HUES64 (cell line): Measurements from ENCODE around the gene BDH1.
A peak's percentile ranks its signal among the peaks of the same experiment; 100 is the strongest.

Experiments used
- H3K27ac ChIP-seq: 2 replicates; pipeline ENCODE4 v1.7.0; 2013; ENCODE audit warnings: low read depth, low read length, inconsistent platforms
- H3K27me3 ChIP-seq: 2 replicates; pipeline ENCODE4 v1.6.1; 2013; ENCODE audit warnings: mild to moderate bottlenecking, low read length; ENCODE audit not compliant: insufficient read depth
- H3K36me3 ChIP-seq: 2 replicates; pipeline ENCODE4 v1.6.1; 2013; ENCODE audit warnings: mild to moderate bottlenecking, low read length; ENCODE audit not compliant: insufficient read depth
- H3K4me1 ChIP-seq: 2 replicates; pipeline ENCODE4 v1.6.1; 2013; ENCODE audit warnings: mild to moderate bottlenecking, low read length, moderate library complexity; ENCODE audit not compliant: insufficient read depth
- H3K4me3 ChIP-seq: 2 replicates; pipeline ENCODE4 v1.5.1; 2013; ENCODE audit warnings: mild to moderate bottlenecking, low read length, moderate library complexity
- H3K9ac ChIP-seq: 2 replicates; pipeline ENCODE4 v1.6.1; 2013; ENCODE audit warnings: mild to moderate bottlenecking, low read depth, low read length
- H3K9me3 ChIP-seq: 2 replicates; pipeline ENCODE4 v1.6.1; 2013; ENCODE audit warnings: low read depth, low read length; ENCODE audit not compliant: insufficient read depth
- WGBS: fragments of 150-250, 120-280 bp; methylation state at CpG from one replicate; pipeline ENCODE4 v1.1.7; 2013; ENCODE audit warnings: missing lambda C conversion rate; 5-methylcytosine and 5-hydroxymethylcytosine counted together

The BDH1 gene

GRCh38 chr3:197564097-197564843, 8.5 kb upstream of the BDH1 start:
- 77% methylated on average over 1 of the region's 1 CpG for WGBS

GRCh38 chr3:197562398-197563251, 6.9 kb upstream of the BDH1 start:
- H3K27ac ChIP-seq = no peak overlapping the region
- peaks cover 7% of the 10 kb centered on the region for H3K4me1 ChIP-seq
- no peaks in the 10 kb centered on the region for H3K36me3 ChIP-seq
- H3K27me3 ChIP-seq = no peaks in the 10 kb centered on the region
- no peak overlapping the region for H3K4me3 ChIP-seq
- 95% methylated on average over 6 of the region's 6 CpGs for WGBS
- peaks cover 45% of the 10 kb centered on the region for H3K9me3 ChIP-seq
- no peak overlapping the region for H3K9ac ChIP-seq

More at GRCh38 chr3:197564097-197564843, 8.5 kb upstream of the BDH1 start:
- Histone ChIP-seq H3K27me3 (no peaks in the 10 kb centered on the region), H3K9ac (no peak overlapping the region), H3K4me1 (peaks cover 17% of the 10 kb centered on the region), H3K4me3 (no peak overlapping the region), H3K27ac (no peak overlapping the region), H3K36me3 (no peaks in the 10 kb centered on the region), H3K9me3 (peaks cover 45% of the 10 kb centered on the region)

- WGBS = 97% methylated on average over 4 of the region's 5 CpGs
- Histone ChIP-seq H3K9ac (no peak overlapping the region), H3K27me3 (peaks cover 5% of the 10 kb centered on the region; the same call in 1 of the 2 replicates), H3K9me3 (peaks cover 45% of the 10 kb centered on the region), H3K4me3 (no peak overlapping the region), H3K27ac (no peak overlapping the region), H3K4me1 (peaks cover 2% of the 10 kb centered on the region; the same call in 1 of the 2 replicates), H3K36me3 (no peaks in the 10 kb centered on the region)
Observed at GRCh38 chr3:197561926-197562325, 6.2 kb upstream of the BDH1 start.

- 79% methylated on average over 3 of the region's 3 CpGs for WGBS
- no peak overlapping the region for H3K9ac ChIP-seq
- H3K27me3 ChIP-seq = peaks cover 21% of the 10 kb centered on the region; the same call in 1 of the 2 replicates
- H3K4me3 ChIP-seq = no peak overlapping the region
- H3K9me3 ChIP-seq = peaks cover 25% of the 10 kb centered on the region
- no peaks in the 10 kb centered on the region for H3K36me3 ChIP-seq
- no peaks in the 10 kb centered on the region for H3K4me1 ChIP-seq
- H3K27ac ChIP-seq = no peak overlapping the region
Observed at GRCh38 chr3:197559651-197560050, 3.9 kb upstream of the BDH1 start.

GRCh38 chr3:197554562-197555280, 1.0 kb downstream of the BDH1 start:
- 2% methylated on average over 60 of the region's 60 CpGs for WGBS
- Histone ChIP-seq H3K27ac (peak overlapping the region; percentile 61; the same call in 1 of the 2 replicates), H3K4me3 (peak overlapping the region; percentile 65), H3K4me1 (peaks cover 20% of the 10 kb centered on the region), H3K36me3 (no peaks in the 10 kb centered on the region), H3K27me3 (peaks cover 21% of the 10 kb centered on the region; the same call in 1 of the 2 replicates), H3K9me3 (no peaks in the 10 kb centered on the region), H3K9ac (peak overlapping the region; percentile 62)

- peak overlapping the region; percentile 49; the same call in 1 of the 2 replicates for H3K9ac ChIP-seq
- peaks cover 21% of the 10 kb centered on the region; the same call in 1 of the 2 replicates for H3K27me3 ChIP-seq
- H3K4me1 ChIP-seq = peaks cover 25% of the 10 kb centered on the region
- no peaks in the 10 kb centered on the region for H3K9me3 ChIP-seq
- H3K36me3 ChIP-seq = no peaks in the 10 kb centered on the region
- WGBS = 62% methylated on average over 10 of the region's 10 CpGs
- H3K27ac ChIP-seq = peak overlapping the region; percentile 58; the same call in 1 of the 2 replicates
- peak overlapping the region; percentile 65 for H3K4me3 ChIP-seq
Observed at GRCh38 chr3:197554196-197554561, 1.6 kb downstream of the BDH1 start.

- peaks cover 33% of the 10 kb centered on the region for H3K4me1 ChIP-seq
- no peak overlapping the region for H3K27ac ChIP-seq
- H3K36me3 ChIP-seq = no peaks in the 10 kb centered on the region
- H3K27me3 ChIP-seq = peaks cover 19% of the 10 kb centered on the region; the same call in 1 of the 2 replicates
- no peaks in the 10 kb centered on the region for H3K9me3 ChIP-seq
- H3K4me3 ChIP-seq = no peak overlapping the region
- H3K9ac ChIP-seq = no peak overlapping the region
- WGBS = 97% methylated on average over 6 of the region's 6 CpGs
Observed at GRCh38 chr3:197552198-197552597, 3.6 kb downstream of the BDH1 start.

GRCh38 chr3:197550489-197550888, 5.3 kb downstream of the BDH1 start:
- H3K36me3 ChIP-seq = no peaks in the 10 kb centered on the region
- H3K9ac ChIP-seq = no peak overlapping the region
- H3K4me3 ChIP-seq = no peak overlapping the region
- 0 out of 2 replicates have a peak, but pooled peaks cover 2% of the 10 kb centered on the region for H3K27me3 ChIP-seq
- peaks cover 36% of the 10 kb centered on the region for H3K4me1 ChIP-seq
- no peak overlapping the region; the same call in 1 of the 2 replicates for H3K27ac ChIP-seq
- no peaks in the 10 kb centered on the region for H3K9me3 ChIP-seq
- WGBS = 30% methylated on average over 9 of the region's 9 CpGs

- H3K9me3 ChIP-seq = no peaks in the 10 kb centered on the region
- no peaks in the 10 kb centered on the region for H3K27me3 ChIP-seq
- H3K9ac ChIP-seq = no peak overlapping the region
- WGBS = 59% methylated on average over 6 of the region's 6 CpGs
- no peak overlapping the region for H3K27ac ChIP-seq
- no peak overlapping the region for H3K4me3 ChIP-seq
- peaks cover 35% of the 10 kb centered on the region for H3K4me1 ChIP-seq
- H3K36me3 ChIP-seq = no peaks in the 10 kb centered on the region
Observed at GRCh38 chr3:197549261-197549885, 6.4 kb downstream of the BDH1 start.

- Histone ChIP-seq H3K27ac (no peak overlapping the region), H3K9me3 (no peaks in the 10 kb centered on the region), H3K36me3 (no peaks in the 10 kb centered on the region), H3K9ac (no peak overlapping the region), H3K4me3 (no peak overlapping the region), H3K27me3 (no peaks in the 10 kb centered on the region), H3K4me1 (peaks cover 37% of the 10 kb centered on the region)
- WGBS = 44% methylated on average over 11 of the region's 11 CpGs
Observed at GRCh38 chr3:197547306-197548011, 8.3 kb downstream of the BDH1 start.
